Naive thymus-derived CD4-positive, alpha-beta T cell (primary cell): ENCODE measurements around the gene ROMO1. TPM values are rescaled to one million over a fixed set of nuclear protein-coding genes. Genes with fewer than 3 reads are reported as not detected.
"Not testable (repeated sequence)": the region's sequence is repeated elsewhere in the genome, so short reads cannot be mapped to it uniquely, and the experiment has no call there.

Source experiments
- ATAC-seq: fragments of 150-1000 bp; cut with Tn5 transposase; 2 replicates; pipeline ENCODE4 v1.10.0; 2021; ENCODE audit warnings: mild to moderate bottlenecking, moderate library complexity
- CTCF ChIA-PET: fragments of 350-600 bp; sonication (Branson Sonifier 250); formaldehyde crosslinking; loops from one replicate; lab custom pipeline; 2021; ENCODE audit warnings: antibody characterized with exemption; lab: Charles Lee
- POLR2A ChIA-PET: fragments of 350-600 bp; sonication (Branson Sonifier 250); formaldehyde crosslinking; loops from one replicate; lab custom pipeline; 2021; ENCODE audit warnings: antibody characterized with exemption, inconsistent platforms; lab: Charles Lee
- DNase-seq, 9 donors: peaks; one replicate each; pipeline versions ENCODE4 v3.0.0 to v3.0.0-alpha.2; 2020 to 2022; ENCODE audit warnings: mixed read lengths in 1 of 9
- H3K27ac ChIP-seq: one replicate; pipeline ENCODE4 v1.7.0; 2013; ENCODE audit warnings: mild to moderate bottlenecking, low read depth, low read length, moderate library complexity
- H3K27me3 ChIP-seq, 2 donors: one replicate each; pipeline ENCODE4 v1.7.0; 2013; ENCODE audit warnings: low read length in 2 of 2, mild to moderate bottlenecking in 2 of 2, moderate library complexity in 2 of 2; ENCODE audit not compliant: control insufficient read depth in 2 of 2, insufficient read depth in 2 of 2
- H3K36me3 ChIP-seq, 3 experiments: 1 replicate in 2 of 3; 2 replicates in 1 of 3; pipeline ENCODE4 v1.7.0; 2013; ENCODE audit warnings: low read length in 3 of 3, mild to moderate bottlenecking in 3 of 3, moderate library complexity in 1 of 3; ENCODE audit not compliant: insufficient read depth in 3 of 3, control insufficient read depth in 2 of 3
- H3K4me1 ChIP-seq, 2 donors: one replicate each; pipeline ENCODE4 v1.7.0; 2013; ENCODE audit warnings: low read length in 2 of 2, mild to moderate bottlenecking in 2 of 2, moderate library complexity in 1 of 2; ENCODE audit not compliant: control insufficient read depth in 2 of 2, insufficient read depth in 2 of 2
- H3K4me3 ChIP-seq: 2 replicates; pipeline ENCODE4 v1.7.0; 2013; ENCODE audit warnings: mild to moderate bottlenecking, low read length
- H3K9me3 ChIP-seq, 3 experiments: 1 replicate in 2 of 3; 2 replicates in 1 of 3; pipeline ENCODE4 v1.7.0; 2013; ENCODE audit warnings: low read length in 3 of 3; ENCODE audit not compliant: control insufficient read depth in 2 of 3
- H3K27ac Mint-ChIP-seq, 9 donors: one replicate each; pipeline ENCODE4 v1.8.0; 2020 to 2022; ENCODE audit warnings: mixed read lengths in 9 of 9, mild to moderate bottlenecking in 8 of 9, moderate library complexity in 5 of 9, inconsistent platforms in 2 of 9
- H3K27me3 Mint-ChIP-seq, 5 donors: one replicate each; pipeline ENCODE4 v1.8.0; 2021 to 2022; ENCODE audit warnings: mixed read lengths in 5 of 5, mild to moderate bottlenecking in 1 of 5
- H3K36me3 Mint-ChIP-seq, 5 donors: one replicate each; pipeline ENCODE4 v1.8.0; 2020 to 2022; ENCODE audit warnings: mixed read lengths in 5 of 5, mild to moderate bottlenecking in 3 of 5, inconsistent platforms in 1 of 5
- H3K4me1 Mint-ChIP-seq, 7 donors: one replicate each; pipeline ENCODE4 v1.8.0; 2020 to 2022; ENCODE audit warnings: mixed read lengths in 7 of 7, mild to moderate bottlenecking in 3 of 7, inconsistent platforms in 1 of 7
- H3K4me3 Mint-ChIP-seq, 10 donors: one replicate each; pipeline ENCODE4 v1.8.0; 2020 to 2022; ENCODE audit warnings: mild to moderate bottlenecking in 10 of 10, mixed read lengths in 10 of 10, moderate library complexity in 6 of 10, inconsistent platforms in 2 of 10
- H3K9me3 Mint-ChIP-seq, 11 donors: one replicate each; pipeline ENCODE4 v1.8.0; 2020 to 2022; ENCODE audit warnings: mixed read lengths in 11 of 11, mild to moderate bottlenecking in 4 of 11, inconsistent platforms in 1 of 11, moderate library complexity in 1 of 11
- intact Hi-C, 2 donors: fragments of 100-400 bp; cut with micrococcal nuclease; formaldehyde crosslinking; loops; one replicate each; pipeline ENCODE4 v1.15.1; 2023
- polyA plus RNA-seq, 2 donors: library from polyadenylated mRNA; unstranded; fragments of 300-500 nt; fragmentation: Illumina TruSeq; gene quantifications; one replicate each; pipeline ENCODE4 v1.2.3, GENCODE V29; 2021
- total RNA-seq, 6 experiments: library from RNA in 5 of 6; stranded (reverse) in 5 of 6; gene quantifications; 1 replicate in 5 of 6; 2 replicates in 1 of 6; pipeline ENCODE4 v1.2.3 and lab custom pipeline; 2021 to 2026

The ROMO1 gene
- total and polyA plus RNA-seq, 7 experiments from 2014 or later: 33.2 to 293 (median 45.6) TPM

DNA sequence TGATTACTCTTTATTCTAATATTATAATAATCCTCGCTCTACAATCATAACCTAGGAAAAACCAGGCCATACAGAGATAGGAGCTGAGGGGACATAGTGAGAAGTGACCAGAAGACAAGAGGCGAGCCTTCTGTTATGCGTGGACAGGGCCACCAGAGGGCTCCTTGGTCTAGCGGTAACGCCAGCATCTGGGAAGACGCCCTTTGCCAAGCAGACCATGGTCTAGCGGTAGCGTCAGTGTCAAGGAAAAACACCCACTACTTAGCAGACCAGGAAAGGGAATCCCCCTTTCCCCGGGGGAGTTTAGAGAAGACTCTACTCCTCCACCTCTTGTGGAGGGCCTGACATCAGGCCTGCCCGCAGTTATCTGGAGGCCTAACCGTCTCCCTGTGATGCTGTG lies 12.3 kb upstream of the ROMO1 start:
- H3K27me3 ChIP-seq, H3K4me1 Mint-ChIP-seq, ATAC-seq, H3K27ac ChIP-seq, H3K27me3 Mint-ChIP-seq, H3K4me3 Mint-ChIP-seq, H3K9me3 Mint-ChIP-seq, DNase-seq, CTCF ChIA-PET, POLR2A ChIA-PET, H3K9me3 ChIP-seq, H3K4me1 ChIP-seq, intact Hi-C loops, H3K4me3 ChIP-seq: not testable (repeated sequence)
- peaks cover 0 to 47% (median 0%) of the 10 kb centered on the region in 3 experiments for H3K36me3 ChIP-seq
- Mint-ChIP-seq H3K27ac (peak overlapping the region in 1 of 9 donors; percentile 38), H3K36me3 (peaks cover 7 to 31% (median 18%) of the 10 kb centered on the region in 5 donors)

DNA sequence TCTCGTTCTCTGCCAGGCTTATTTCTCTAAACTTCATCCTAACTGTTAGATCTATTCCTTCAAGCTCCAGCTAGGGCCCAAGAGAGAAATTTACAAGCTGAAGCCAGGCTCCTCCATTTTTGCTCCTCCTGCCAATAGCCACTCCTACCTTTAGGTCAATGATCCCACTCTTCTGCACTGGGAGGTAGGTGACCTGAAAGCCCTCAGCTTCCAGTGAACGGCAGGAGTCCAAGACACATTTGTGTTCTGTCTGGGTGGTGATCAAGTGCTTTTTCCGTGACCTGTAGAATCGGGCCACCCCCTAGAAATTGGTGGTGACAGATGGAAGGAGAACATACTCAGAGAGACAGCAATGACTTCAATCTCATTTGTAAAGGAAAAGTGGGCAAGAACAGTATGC lies 8.9 kb upstream of the ROMO1 start:
- Histone ChIP-seq H3K27me3 (no peaks in the 10 kb centered on the region), H3K36me3 (peaks cover 0 to 62% (median 5%) of the 10 kb centered on the region in 3 experiments), H3K9me3 (no peaks in the 10 kb centered on the region), H3K4me1 (no peaks in the 10 kb centered on the region), H3K4me3 (no peak overlapping the region), H3K27ac (no peak overlapping the region)
- Mint-ChIP-seq H3K9me3 (peaks cover 0 to 2% (median 0%) of the 10 kb centered on the region in 11 donors), H3K27ac (no peak overlapping the region), H3K27me3 (no peaks in the 10 kb centered on the region), H3K4me3 (no peak overlapping the region), H3K4me1 (peaks cover 0 to 3% (median 1%) of the 10 kb centered on the region in 7 donors), H3K36me3 (peaks cover 7 to 35% (median 23%) of the 10 kb centered on the region in 5 donors)
- intact Hi-C loops: no loop called here
- no peak for ATAC-seq
- ChIA-PET POLR2A (interaction anchor here (0.7 to 1.3 kb wide), 2 partner anchors 18 to 38 kb away, joined by 3 to 5 read pairs; no protein-coding TSS in a partner anchor), CTCF (interaction anchor here (0.7 to 0.8 kb wide), 2 partner anchors 73 to 159 kb away, joined by 3 read pairs; no protein-coding TSS in a partner anchor)
- no peak for DNase-seq

DNA sequence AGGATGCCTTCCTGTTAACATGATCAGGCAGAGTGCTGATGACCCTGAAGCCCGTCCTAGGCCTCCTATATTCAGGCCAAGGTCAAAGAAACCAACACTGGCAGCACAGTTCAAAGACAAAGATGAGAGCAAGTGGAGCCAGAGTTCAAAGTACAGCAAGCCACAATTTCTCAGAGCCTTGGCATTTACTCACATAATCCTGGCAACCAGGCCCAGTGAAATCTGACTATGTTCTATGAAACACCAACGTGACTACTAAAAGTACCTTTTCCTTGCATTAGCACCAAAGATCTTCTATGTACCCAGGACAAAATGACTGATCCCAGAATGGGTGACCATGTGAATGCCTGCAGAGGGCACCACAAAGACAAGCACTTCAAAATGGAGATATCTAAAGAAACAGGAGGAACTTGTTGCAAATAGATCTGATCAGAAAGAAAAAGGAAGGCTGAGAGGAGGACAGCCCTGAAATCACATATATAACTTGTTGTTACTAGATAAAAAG lies 3.9 kb upstream of the ROMO1 start:
- no peaks in the 10 kb centered on the region for H3K27me3 ChIP-seq
- no peaks in the 10 kb centered on the region for H3K9me3 ChIP-seq
- H3K4me3 Mint-ChIP-seq: no peak overlapping the region
- ChIA-PET POLR2A (no interaction called here), CTCF (no interaction called here)
- peaks cover 16 to 39% (median 37%) of the 10 kb centered on the region in 7 donors for H3K4me1 Mint-ChIP-seq
- no peak for DNase-seq
- peaks cover 5 to 20% (median 17%) of the 10 kb centered on the region in 5 donors for H3K36me3 Mint-ChIP-seq
- peaks cover 0 to 12% (median 0%) of the 10 kb centered on the region in 11 donors for H3K9me3 Mint-ChIP-seq
- no peak overlapping the region for H3K27ac ChIP-seq
- peaks cover 12 to 14% of the 10 kb centered on the region in 2 donors for H3K4me1 ChIP-seq
- H3K4me3 ChIP-seq: no peak overlapping the region
- H3K36me3 ChIP-seq: peaks cover 0 to 49% (median 9%) of the 10 kb centered on the region in 3 experiments
- intact Hi-C loops: no loop called here
- H3K27ac Mint-ChIP-seq: peak overlapping the region in 4 of 9 donors; percentile 2 to 83 (median 44)
- no peak for ATAC-seq
- H3K27me3 Mint-ChIP-seq: no peaks in the 10 kb centered on the region

DNA sequence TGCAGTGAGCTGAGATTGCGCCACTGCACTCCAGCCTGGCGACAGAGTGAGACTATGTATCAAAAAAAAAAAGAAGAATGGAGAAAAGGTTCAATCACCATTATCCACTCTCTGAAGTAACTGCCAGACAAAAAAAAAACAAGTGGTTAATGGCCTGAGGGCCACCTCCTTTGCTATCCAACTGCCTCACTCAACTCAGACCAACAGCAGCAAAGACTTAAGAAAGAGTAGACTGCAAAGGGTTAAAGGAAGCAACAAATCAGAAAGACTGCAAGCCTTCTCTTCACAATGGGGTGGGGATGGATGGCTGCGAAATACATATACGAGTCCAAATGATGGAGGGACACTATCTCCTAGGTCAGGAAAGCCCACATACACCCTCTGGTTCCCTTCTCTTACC lies 3.2 kb upstream of the ROMO1 start:
- no peaks in the 10 kb centered on the region for H3K27me3 ChIP-seq
- ChIA-PET CTCF (no interaction called here), POLR2A (interaction anchor here (0.6 to 1.6 kb wide), 2 partner anchors 16 to 31 kb away, joined by 4 to 5 read pairs; partner anchors contain the start of genes CPNE1 and RBM12)
- no peak overlapping the region for H3K4me3 ChIP-seq
- ATAC-seq (no peak), DNase-seq (no peak)
- Mint-ChIP-seq H3K27ac (peak overlapping the region in 2 of 9 donors; percentile 51 to 65), H3K4me3 (peak overlapping the region in 3 of 10 donors; percentile 9 to 40 (median 25)), H3K36me3 (peaks cover 5 to 17% (median 11%) of the 10 kb centered on the region in 5 donors), H3K27me3 (no peaks in the 10 kb centered on the region), H3K4me1 (peaks cover 16 to 45% (median 38%) of the 10 kb centered on the region in 7 donors), H3K9me3 (peaks cover 0 to 16% (median 0%) of the 10 kb centered on the region in 11 donors)
- H3K4me1 ChIP-seq: peaks cover 13 to 16% of the 10 kb centered on the region in 2 donors
- no peaks in the 10 kb centered on the region for H3K9me3 ChIP-seq
- no peak overlapping the region for H3K27ac ChIP-seq
- H3K36me3 ChIP-seq: peaks cover 0 to 44% (median 9%) of the 10 kb centered on the region in 3 experiments
- intact Hi-C loops: no loop called here

DNA sequence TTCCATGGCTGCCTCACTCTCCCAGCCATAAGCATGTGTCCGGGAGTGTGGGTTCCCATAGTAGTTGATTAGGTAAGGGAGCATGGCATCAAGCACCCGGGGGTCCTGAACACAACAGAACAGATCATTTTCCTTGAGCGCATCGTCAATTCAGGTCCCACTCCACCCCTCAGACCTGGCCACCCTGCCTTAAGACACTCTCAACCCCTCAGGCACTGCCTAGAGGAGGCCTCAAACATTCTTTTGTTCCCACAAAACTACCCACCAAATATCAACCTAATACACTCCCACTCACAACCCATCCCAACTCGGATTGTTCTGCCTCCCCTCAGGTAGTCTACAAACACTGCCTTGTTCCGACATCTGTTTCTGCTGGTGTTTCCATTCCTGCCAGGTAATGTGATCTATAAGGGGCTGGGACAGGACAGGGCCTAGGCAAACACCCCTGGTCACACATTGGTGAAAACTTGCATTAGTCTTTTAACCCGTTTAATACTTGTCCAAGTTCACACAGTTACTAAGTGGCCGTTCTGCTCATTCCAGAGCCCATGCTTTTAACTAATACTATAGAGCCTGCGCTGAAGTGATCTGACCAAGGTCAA lies 1.4 kb upstream of the ROMO1 start:
- DNase-seq (no peak), ATAC-seq (no peak)
- H3K4me1 Mint-ChIP-seq: peaks cover 16 to 54% (median 44%) of the 10 kb centered on the region in 7 donors
- H3K4me3 Mint-ChIP-seq: peak overlapping the region; percentile 90 to 99 (median 98)
- H3K9me3 Mint-ChIP-seq: peaks cover 0 to 16% (median 0%) of the 10 kb centered on the region in 11 donors
- ChIA-PET POLR2A (interaction anchor here (0.6 kb wide), 2 partner anchors 8 to 44 kb away, joined by 3 to 4 read pairs; partner anchors contain the start of gene RBM39), CTCF (no interaction called here)
- H3K9me3 ChIP-seq: no peaks in the 10 kb centered on the region
- peaks cover 5 to 20% (median 11%) of the 10 kb centered on the region in 5 donors for H3K36me3 Mint-ChIP-seq
- H3K36me3 ChIP-seq: peaks cover 4 to 45% (median 9%) of the 10 kb centered on the region in 3 experiments
- peak overlapping the region; percentile 89 for H3K4me3 ChIP-seq
- peak overlapping the region; percentile 87 for H3K27ac ChIP-seq
- intact Hi-C loops: loop anchor here (1.0 to 2.0 kb wide), 3 partner anchors 33 to 234 kb away; partner anchors contain the start of genes PHF20 (in 2 of the 2), CPNE1 (in 1 of the 2) and RBM12 (in 1 of the 2)
- peak overlapping the region; percentile 61 to 97 (median 94) for H3K27ac Mint-ChIP-seq
- peaks cover 13 to 16% of the 10 kb centered on the region in 2 donors for H3K4me1 ChIP-seq
- H3K27me3 Mint-ChIP-seq: no peaks in the 10 kb centered on the region
- no peaks in the 10 kb centered on the region for H3K27me3 ChIP-seq

DNA sequence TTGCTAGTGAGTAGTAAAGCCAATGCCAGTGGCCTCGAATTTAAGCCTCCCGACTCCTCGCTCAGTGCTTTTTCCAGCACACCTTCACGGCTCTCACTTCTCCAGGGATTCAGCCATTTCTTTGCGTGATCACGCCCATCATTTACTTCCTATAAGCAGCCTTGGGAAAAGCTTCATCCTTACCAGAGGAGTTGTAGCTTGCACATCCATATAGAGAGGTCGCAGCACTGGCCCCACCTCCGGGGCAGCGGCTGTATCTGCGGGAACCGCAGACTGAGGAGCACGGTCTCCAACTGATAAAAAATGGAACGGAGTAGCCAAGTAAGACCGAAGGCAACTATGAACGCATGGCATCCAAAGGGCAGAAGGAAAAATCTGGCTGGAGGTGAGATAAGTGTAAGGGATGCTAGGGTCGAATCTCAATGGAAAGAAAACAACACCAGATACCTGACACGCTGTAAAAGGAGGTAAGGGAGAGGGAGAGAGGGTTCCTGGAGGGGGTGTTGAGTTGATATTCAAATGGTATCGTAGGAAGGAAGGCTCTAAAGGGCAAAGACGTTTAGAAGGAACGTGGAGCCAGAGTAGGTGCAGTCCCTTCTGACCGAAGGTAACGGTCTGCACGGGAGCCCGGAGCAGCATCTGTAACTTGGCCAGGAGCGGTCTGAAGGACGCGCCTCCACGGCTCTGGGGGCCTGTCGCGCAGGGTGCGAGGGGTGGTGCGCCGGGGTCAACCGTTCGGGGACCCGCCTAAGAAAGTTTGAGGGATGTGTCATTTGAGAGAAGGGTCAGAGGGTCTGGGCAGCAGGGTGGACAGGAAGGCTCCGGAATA lies 693 bp upstream of the ROMO1 start:
- Histone ChIP-seq H3K27ac (peak overlapping the region; percentile 87), H3K4me1 (peaks cover 13 to 16% of the 10 kb centered on the region in 2 donors), H3K9me3 (no peaks in the 10 kb centered on the region), H3K4me3 (peak overlapping the region; percentile 89), H3K36me3 (peaks cover 6 to 39% (median 9%) of the 10 kb centered on the region in 3 experiments), H3K27me3 (no peaks in the 10 kb centered on the region)
- no peaks in the 10 kb centered on the region for H3K27me3 Mint-ChIP-seq
- H3K4me1 Mint-ChIP-seq: peaks cover 15 to 59% (median 48%) of the 10 kb centered on the region in 7 donors
- H3K27ac Mint-ChIP-seq: peak overlapping the region; percentile 92 to 99 (median 95)
- DNase-seq (no peak), ATAC-seq (peak; percentile 26)
- peak overlapping the region; percentile 90 to 99 (median 98) for H3K4me3 Mint-ChIP-seq
- ChIA-PET CTCF (interaction anchor here (1.5 kb wide), 1 partner anchor 187 kb away, joined by 3 read pairs; no protein-coding TSS in a partner anchor), POLR2A (interaction anchor here (0.6 to 8.5 kb wide), 12 partner anchors 16 to 256 kb away, joined by 3 to 85 read pairs (median 4); partner anchors contain the start of genes CEP250, PHF20, RBM39 and SCAND1)
- intact Hi-C loops: loop anchor here (1.0 to 2.0 kb wide), 10 partner anchors 34 to 243 kb away; partner anchors contain the start of genes CPNE1 (in 2 of the 2), PHF20 (in 2 of the 2), RBM12 (in 2 of the 2) and RBM39 (in 2 of the 2)
- peaks cover 0 to 18% (median 0%) of the 10 kb centered on the region in 11 donors for H3K9me3 Mint-ChIP-seq
- H3K36me3 Mint-ChIP-seq: peaks cover 6 to 20% (median 12%) of the 10 kb centered on the region in 5 donors
